SKM-1 treated with dmso at 0.1 percent for 144 hours (cell line): ENCODE data around the gene ZNF32.

ENCODE experiments used
- DNase-seq: peaks from one replicate; lab custom pipeline; 2025; ENCODE audit not compliant: unreplicated experiment; lab: John Stamatoyannopoulos, UW

The ZNF32 gene

DNA sequence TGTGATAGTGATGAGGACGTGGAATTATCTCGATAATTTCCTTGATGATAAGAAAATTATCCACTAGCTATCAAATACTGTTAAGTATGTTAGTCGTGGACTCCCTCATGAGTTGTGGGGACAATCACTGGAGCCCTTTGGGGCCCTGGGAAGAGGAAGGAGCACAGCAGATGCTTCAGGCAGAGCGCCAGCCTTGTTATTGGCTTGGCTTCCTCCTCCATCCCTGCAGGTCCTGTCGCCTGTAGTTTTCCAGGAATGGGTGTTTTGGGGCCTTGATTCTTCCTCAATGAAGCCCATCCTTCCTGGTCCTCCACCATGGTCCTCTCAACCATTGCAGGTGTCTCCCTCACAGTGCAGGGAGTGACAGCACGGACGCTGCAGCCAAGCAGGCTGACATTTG is 32.5 kb upstream of the ZNF32 start:
- no peak for DNase-seq

DNA sequence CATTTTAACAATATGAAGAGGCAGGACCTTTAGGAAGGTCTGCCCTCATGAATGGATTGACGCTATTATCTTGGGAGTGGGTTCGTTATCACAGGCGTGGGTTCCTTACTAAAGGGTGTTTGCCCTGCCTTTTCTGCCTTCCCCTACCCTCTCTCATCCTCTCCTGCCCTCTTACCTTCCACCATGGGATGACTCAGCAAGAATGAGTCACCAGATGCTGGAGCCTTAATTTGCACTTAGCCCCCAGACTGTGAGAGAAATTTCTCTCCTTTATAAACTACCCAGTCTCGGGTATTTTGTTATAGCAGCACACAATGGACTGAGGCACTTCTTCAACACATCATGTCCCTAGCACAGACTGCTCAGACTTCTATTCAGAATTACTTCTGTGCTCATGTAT is 31.4 kb upstream of the ZNF32 start:
- DNase-seq = no peak

DNA sequence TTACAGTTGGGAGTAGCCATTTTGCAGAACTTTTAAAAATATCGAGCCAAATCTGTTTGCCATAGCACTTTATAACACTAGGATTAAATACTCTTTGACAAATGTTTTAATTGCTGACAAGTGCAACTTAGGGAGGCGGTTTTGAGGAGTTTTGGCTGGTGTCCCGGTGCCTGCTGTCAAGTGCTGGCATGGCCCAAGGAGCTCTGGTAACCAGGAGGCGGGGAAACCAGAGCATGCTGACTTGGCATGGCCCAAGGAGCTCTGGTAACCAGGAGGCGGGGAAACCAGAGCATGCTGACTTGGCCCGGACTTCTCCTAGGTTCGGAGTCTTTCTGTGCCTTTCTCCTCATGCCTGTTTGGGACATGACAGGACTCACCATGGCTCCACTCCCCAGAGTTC is 30.8 kb upstream of the ZNF32 start:
- DNase-seq = no peak

DNA sequence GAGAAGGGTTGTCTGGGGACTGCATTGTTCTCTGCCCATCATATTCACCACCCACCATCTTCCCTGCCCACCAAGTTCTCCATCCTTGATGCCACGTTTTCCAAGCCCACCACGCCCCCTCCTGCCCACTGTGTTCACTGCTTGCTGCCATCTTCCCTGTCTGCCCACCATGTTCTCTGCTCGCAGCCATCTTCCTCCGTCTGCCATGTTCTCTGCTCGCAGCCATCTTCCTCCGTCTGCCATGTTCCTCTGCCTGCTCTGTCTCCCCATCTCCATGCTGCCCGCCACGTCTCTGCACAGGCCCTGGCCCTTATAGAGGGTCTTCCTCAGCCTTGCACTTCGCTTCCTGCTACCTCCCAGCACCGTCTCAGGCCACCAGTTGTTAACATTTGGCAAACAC is 30.0 kb upstream of the ZNF32 start:
- no peak for DNase-seq

DNA sequence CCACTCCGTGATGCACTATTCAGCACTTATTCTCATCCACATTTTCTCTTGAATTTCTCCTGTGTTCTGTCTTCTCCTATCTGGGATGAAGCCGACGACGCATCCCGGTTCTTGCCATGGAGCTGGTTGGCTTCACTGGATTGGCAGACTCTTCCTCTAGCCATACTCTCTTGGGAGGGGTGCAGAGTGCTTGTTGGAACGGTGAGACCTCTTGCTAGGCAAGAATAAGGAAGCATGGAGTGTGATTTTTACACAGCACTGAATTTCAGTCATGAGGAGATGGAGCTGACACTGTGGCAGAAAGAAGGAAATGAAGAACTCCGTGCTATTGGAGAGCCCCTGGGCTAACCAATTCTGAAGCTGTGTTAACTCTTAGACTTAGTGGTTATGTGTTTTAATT is 28.2 kb upstream of the ZNF32 start:
- no peak for DNase-seq

DNA sequence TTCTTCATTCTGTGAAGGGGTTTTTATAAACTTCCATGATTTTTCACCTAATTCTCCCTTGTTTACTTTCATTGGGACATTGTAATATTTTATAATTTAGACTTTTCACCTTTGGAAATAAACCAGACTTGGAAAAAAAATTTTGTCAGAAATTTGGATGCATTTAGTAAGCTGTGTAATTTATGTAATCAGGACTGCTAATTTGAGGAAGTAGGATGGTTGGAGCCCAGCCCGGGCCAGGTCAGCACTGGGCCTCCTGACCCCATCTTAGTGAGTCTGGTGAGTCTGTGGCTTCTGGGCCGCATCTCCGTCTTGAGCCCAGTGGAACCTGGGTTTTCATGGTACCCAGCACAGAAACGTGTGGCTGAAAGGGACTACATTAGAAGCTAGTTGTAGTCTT is 27.6 kb upstream of the ZNF32 start:
- no peak for DNase-seq

DNA sequence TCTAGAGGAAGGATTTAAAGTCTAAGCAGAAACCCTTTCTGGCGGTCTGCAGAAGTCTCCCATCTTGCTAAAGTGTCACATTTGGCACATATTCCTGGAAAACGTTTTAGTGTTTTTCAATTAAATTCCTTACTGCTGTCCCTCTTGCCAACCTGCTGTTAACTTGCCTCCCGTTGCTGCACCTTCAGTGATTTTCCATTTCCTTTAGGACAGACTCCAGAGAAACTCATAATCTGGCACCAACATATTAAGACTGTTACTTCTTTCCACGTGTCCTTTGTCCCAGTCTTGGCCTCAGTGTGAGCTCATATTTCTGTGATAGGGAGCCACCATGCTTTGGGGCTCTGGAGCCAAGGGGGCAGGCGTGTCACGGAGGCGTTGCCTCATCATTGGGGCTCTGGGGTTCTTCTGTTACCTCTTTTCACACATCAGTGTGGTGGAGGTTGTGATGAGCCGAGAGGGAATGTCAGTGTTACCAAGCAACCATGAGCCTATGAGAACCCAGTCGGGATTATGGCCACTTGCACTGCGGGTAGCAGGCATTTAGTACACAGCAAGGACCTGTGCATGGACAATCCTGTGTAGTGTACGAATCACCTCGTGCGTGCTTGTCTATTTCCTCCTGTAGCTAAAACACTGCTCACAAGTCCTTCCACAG is 26.0 kb upstream of the ZNF32 start:
- DNase-seq = no peak

DNA sequence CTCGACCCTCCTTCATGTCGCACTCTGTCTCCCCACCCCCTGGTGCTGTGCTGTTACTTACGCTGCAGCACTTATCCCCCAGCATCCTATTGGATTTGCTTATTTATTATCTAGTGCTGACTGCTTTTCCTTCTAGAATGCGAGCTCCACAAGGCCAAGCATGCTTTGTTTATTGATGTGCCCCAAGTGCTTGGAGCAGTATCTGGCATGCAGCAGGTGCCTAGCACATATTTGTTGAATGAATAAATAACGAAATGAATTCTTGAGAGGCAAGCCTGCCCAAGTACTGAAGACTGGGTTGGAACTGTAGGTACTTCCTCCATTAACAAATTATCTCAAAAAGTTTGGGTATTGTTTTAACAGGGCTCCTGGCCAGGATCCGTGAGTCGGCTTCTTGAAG is 24.8 kb upstream of the ZNF32 start:
- no peak for DNase-seq

DNA sequence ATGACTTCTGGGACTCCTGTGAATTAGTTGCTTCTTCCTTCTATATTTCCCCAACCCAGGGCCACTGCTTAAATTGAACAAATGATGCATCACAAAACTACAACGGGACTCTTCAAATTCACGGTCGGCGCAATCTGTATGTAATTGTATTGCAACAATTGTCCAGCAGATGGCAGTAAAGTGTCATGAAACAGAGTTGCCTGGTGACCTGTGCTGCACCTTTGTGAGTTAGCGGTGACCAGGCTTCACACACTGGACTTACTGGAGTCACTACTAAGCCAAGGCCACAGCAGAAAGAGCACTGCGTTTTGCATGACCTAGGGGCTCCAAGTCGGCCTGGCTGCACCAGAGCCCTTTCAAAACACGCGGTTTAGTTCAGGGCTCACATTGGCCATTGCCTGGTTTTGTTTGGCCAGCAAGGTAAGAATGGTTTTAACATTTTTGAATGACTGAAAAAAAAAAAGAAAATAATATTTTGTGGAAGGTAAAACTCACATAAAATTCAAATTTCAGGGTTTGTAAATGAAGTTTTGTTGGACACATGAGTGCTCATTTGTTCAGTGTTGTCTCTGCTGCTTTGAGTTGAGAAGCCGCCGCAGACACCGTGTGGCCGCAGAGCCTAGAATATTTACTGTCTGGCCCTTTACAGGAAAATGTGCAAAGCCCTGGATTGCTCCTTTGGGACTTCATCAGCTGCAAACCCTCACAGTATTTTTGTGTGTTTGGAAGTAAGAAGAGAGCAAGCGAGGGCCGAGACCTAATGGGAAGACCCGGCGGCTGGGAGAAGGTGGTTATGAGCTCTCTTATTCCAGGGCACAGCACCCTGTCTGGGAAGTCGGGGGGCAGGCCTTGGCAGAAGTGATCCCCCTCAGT is 23.2 kb upstream of the ZNF32 start:
- peak; percentile 49 for DNase-seq

DNA sequence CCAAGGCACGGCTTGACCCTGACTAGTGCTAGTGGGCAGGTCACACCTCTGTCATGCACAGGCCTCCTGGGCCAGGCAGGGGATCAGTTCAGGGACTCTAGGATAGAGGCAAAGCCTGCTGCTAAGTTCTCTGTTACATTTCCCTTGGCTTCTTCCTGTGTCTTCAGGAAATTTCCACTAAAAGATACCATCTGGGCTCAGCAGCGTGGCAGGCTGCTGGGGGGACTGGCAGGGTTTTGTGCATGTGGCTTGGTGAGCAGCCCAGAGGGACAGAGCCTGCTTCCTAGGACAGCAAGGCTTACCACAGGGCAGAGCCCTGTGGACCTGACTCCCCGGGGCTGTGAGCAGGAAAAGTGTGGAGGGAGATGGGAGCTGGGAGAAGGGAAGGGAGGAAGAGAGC is 20.7 kb upstream of the ZNF32 start:
- DNase-seq = no peak

DNA sequence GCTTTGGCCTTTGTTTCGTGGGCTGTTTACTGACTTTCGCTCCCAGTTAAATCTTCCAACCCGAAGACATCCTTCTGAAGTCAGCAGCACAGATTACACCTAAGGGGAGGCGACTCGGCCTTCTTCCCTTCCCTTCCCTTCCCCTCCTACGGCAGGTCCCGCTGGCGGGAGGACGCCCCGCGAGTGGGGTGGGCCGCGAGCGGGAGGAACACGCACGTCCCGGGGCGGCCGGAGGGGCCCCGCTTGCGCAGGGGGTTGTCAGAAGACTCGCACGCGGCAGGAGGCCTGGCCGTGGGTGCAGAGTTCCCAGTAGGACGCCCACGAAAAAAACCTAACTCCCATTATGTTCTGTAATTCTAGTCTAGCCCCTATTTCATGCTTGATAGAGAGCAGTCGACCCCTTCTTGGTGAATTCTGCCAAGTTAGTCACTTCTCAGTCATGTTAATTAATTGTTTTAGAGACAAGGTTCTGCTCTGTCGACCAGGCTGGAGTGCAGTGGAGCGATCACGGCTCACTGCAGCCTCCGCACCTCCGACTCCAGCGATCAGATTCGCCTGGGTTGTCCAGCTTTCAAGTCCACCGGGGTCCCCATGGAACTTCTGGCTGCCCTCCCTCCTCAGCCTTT is 19.2 kb upstream of the ZNF32 start:
- DNase-seq = no peak

DNA sequence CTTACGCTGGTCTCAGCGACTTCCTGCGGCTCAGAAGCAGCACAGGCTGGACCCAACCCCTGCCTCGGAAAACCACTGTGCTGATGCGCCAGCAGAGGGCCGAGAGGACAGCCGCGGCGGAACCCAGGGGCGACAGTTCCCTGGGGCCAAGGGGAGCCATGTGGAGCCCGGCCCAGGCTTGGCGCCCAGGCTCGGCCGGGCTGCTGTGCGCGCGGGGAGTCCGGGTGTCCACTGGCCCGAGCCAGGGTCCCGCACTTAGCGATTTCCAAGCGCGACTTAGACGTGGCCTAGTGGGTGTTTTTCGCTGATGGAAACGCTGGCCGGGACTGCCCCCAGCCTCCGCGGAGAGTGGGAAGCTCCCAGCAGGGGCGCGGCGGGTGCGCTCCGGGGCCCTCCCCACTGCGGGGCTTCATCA is 18.6 kb upstream of the ZNF32 start:
- DNase-seq = no peak

DNA sequence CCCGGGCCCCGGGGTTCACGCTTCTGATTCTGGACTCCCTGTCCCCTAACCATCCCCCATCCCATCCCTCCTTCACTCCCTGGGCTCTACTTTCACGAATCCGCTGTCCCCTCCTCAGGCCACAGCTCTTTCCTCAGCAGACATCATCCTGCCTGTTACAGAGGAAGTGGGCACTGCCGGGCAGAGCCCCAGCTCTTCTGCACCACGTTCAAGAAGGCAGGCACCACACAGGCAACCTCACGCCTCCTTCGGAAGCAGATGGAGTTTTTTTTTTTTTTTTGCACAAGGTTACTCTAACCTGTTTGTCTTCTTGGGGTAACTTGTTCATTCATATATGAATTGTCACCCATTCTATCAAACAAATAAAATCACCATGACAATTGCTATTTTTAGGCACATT is 17.9 kb upstream of the ZNF32 start:
- DNase-seq = no peak

DNA sequence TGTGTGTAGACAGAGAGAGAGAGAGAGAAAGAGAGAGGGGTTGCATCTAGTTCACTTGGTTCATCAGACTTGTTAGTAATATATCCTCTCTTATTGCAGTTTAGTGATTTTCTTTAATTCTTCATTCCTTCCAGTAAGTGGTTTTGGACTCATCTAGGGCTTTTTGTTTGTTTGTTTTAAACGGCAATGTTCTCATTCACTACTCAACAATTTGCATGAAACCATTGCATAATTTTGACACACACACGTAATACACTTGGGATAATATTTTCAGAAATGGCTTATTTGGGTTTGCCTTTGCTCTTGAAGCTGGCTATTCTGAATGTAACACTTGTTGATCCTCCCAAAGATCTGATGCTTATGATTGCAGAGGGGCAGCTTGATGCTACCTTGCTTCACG is 16.4 kb upstream of the ZNF32 start:
- no peak for DNase-seq

DNA sequence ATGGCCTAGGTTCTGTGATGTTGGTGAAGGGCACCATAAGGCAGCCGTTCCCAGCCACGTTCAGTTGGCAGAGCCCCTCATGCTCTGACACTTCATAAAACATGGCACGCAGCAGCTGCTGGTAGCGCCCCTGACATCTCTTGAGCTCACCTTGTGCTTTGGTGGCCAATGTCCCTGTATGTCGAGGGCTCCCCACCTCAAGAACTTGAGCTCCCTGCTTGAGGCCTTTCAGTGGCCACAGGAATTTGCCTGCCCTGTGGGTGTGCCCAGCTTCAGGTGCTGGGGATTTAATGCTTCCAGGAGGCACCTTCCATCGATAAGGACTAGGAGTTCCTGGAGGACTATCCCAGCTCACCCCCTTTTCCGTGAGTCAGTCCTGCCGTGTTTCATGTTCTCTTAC is 9.5 kb upstream of the ZNF32 start:
- DNase-seq = no peak

DNA sequence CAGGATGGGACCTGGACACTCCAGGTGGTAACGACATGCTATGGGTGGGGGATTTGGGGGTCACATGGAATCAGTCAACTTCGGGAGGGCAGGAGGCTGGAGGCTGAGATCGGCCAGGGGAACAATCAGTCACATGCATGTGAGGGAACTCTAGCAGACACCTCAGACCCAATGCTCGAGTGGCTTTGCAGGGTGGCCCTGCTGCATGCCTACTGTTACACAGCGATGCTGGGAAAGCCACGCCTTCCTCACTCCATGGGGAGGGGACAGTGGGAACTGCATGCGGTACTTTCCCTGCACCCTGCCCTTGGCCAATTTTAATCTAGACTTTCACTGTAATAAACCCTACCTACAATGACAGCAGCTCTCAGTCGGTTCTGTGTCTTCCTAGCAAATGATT is 6.6 kb upstream of the ZNF32 start:
- DNase-seq = no peak

DNA sequence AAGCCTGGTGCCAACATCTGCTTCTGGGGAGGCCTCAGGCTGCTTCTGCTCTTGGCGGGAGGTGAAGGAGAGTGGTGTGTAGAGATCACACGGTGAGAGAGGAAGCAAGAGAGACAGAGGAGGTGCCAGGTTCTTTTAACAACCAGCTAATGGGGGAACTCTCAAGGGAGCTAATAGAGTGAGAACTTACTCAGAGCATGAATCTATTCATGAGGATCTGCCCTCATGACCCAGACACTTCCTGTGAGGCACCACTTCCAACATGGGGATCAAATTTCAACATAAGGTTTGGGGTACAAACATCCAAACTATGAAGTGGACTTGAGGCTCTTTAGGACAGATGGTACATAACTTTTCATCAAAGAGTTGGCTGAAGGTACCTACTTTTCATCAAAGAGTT is 5.1 kb upstream of the ZNF32 start:
- no peak for DNase-seq

DNA sequence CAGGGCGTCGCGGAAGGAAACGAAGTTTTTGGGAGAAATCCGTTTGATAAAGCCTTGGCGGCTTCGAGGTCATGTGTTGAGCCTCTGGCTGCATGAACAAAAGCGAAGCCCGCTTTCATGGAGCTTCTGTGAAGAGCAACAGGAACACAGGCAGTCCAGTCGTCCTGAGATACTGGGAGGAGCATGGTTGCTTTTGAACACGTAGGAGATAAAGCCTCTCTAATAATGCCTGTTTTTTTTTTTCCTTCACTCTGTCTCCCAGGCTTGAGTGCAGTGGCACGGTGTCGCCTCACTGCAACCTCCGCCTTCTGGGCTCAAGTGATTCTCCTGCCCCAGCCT is 473 bp upstream of the ZNF32 start:
- no peak for DNase-seq

DNA sequence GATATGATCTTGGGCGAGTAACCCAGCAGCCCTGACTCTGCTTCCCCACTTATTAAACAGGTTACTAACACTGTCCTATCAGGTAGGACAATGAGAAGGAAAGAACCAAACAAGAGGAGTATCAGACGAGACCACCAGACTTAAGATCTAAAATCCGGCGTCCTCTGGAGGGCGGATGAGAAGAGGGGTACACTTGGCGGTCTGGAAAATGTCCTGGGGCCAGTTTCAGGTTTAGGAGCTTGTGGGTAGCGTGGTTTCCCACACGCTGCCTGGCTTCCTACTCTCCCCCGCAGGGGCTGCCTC is 635 bp downstream of the ZNF32 start:
- peak; percentile 1 for DNase-seq

DNA sequence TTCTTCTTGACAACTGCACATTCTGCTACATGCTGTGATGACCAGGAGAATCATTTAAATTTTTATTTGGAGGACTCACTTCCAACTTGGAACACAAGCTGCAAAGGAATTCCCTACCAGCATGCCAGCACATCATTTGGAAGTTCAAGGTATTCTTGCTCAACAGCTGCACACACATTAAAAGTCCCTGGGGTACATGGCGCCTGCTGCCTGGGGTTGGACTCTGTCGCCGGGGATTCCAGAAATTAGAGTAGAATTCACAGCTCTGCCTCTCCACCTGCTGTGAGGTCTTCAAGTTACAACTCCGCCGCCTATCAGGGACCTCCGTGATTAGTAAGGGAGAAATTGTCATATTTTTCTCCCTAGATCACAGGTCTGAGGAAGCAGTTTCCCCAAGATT is 1.1 kb downstream of the ZNF32 start:
- no peak for DNase-seq

DNA sequence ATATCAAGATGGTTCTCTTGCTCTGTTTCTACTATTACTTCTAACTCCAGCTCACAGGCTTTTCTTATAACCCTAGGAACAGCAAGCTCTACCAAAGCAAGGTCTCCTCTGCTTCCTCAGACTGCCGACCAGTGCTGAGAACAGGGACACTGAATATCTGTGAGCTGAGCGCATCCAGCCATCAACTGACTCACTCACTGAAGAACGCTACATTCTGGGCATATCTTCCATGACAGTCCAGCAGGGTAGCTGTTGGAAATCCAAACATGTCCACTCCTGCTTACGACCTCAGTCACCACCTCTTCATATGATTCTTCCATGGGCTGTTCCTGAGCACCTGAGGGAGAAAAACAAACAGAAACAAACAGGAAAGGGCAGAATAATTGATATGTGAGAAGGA is 2.8 kb downstream of the ZNF32 start:
- DNase-seq = no peak

DNA sequence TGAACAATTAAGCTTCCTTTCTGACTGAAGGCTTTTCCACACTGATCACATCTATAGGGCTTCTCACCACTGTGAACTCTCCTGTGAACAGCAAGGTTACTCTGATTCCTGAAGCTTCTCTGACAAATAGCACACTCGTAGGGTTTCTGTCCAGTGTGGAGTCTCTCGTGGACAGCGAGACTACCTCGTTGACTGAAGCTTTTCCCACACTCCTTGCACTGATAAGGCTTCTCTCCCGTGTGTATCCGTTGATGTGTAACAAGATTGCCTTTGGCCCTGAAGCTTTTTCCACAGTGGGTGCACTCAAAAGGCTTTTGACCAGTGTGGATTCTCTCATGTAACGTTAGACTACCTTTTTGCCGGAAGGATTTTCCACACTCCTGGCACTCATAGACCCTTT is 4.4 kb downstream of the ZNF32 start:
- no peak for DNase-seq

DNA sequence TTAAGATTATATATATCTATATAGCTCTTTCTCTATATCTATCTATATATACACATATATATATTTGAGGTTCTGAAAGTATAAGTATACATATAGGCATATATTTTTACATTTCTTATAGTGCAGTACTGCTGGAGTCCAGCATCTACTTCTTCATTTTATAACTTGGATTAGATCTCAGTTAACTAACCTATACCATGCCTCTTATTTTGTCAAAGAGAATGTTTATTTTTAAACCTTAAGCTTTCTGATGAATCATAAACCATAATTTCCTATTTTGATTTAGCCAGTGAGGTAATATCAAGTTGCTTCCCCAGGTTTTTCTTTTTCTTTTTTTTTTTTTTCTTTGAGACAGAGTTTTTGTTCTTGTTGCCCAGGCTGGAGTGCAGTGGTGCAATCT is 8.1 kb downstream of the ZNF32 start:
- no peak for DNase-seq
